HCEC 1CT (cell line): ENCODE data around the gene MYOZ1.
"Not testable (repeated sequence)": the region's sequence is repeated elsewhere in the genome, so short reads cannot be mapped to it uniquely, and the experiment has no call there.

Experiments used
- DNase-seq: peaks from one replicate; pipeline ENCODE4 v3.0.0-alpha.2; 2017

MYOZ1 gene, protein sequence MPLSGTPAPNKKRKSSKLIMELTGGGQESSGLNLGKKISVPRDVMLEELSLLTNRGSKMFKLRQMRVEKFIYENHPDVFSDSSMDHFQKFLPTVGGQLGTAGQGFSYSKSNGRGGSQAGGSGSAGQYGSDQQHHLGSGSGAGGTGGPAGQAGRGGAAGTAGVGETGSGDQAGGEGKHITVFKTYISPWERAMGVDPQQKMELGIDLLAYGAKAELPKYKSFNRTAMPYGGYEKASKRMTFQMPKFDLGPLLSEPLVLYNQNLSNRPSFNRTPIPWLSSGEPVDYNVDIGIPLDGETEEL

DNA sequence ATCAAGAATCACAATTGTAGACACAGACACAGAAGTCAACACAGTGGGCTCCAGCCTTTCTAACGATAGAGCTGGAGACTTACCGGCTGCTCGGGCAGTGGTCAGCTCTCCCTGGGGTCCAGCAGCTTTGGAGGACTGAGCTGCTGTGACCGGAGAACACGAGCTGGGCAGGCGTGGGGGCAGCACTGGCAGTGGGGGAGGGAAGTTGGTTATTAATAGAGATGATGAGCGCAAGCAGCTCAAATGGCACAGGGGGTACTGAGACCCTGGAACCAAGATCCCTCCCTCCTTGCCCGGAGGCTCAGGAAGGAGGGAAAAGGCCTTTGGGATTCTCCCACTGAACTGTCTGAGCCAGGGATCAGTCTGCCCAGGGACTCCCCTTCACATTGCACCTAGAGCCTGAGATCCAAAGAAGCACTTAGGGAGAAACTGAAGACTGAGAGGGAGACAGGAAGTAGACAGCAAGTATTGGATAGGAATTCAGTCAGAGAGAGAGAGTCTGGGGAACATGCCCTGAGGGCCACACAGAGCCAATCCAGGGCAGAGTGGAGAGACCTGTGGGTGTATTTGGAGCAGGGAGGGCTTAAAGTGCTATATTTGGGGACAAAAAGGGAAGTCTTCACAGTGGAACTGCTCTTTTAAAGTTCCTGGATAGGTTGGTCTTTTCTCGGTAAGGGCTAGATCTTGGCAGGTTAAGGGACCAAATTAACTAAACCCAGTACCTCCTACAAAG lies at the start of gene MYOZ1:
MYOZ1 (minus strand) TSS at position 147 of the 733 bp plus-strand sequence. CDS start 1,457 bp downstream, outside the sequence.
- no peak for DNase-seq

DNA sequence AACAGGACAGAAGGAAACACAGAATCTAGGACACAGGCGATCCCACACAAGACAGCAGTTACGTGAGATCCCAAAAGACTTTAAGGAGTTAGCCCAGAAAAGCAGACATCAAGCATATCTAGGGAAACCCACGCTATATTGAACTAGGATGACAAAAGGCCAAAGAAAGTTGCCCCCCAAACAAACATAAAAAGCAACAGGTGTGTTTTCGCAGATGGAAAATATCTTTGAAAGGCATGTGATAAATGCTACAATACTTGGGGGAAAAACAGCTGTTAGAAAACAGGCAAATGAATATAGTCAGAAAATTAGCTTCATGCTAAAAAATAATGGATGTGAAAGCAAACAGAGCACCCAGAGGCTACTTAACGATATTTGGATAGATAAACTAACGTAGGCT lies 49.5 kb upstream of the MYOZ1 start:
- DNase-seq = not testable (repeated sequence)

DNA sequence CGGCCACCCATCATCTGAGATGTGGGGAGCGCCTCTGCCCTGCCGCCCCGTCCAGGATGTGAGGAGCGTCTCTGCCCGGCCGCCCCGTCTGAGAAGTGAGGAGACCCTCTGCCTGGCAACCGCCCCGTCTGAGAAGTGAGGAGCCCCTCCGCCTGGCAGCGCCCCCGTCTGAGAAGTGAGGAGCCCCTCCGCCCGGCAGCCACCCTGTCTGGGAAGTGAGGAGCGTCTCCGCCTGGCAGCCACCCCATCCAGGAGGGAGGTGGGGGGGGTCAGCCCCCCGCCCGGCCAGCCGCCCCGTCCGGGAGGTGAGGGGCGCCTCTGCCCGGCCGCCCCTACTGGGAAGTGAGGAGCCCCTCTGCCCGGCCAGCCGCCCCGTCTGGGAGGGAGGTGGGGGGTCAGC lies 48.3 kb upstream of the MYOZ1 start:
- DNase-seq = not testable (repeated sequence)

DNA sequence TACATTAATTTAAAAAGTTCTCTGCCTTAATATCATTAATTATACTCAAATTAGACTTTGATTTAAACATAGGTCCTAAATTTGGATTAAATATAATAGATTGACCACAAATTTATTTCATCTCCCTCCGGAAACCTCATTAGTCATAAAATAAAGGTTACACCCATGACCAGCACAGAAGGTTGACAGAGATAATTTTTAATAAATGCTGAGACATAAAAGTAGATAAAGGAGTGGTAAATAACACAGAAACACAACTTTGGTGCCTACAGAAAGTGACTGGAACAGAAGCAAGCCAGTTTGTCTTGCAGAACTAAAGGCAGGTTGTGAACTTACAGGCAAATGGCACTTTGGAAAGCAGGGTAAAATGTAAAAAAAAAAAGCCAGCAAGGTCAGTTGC lies 46.4 kb upstream of the MYOZ1 start:
- not testable (repeated sequence) for DNase-seq

DNA sequence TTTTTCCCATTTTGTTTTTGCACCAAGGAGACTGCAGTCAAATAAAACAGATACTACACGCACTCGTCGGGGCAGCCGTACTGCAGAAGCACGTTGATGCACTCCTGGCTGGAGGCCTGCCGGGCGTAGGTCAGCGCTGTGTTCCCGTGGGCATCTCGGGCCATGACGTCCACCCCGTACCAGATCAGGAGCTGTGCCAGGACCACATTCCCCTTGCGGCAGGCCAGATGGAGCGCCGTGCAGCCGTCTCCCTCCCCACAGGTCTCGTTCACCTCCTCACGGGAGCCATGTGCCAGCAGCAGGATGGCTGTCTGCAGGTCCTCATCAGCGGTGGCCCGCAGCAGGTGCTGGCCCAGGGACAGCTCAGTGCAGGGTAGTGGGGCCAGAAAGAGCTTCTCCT lies 33.3 kb upstream of the MYOZ1 start:
- DNase-seq = not testable (repeated sequence)

DNA sequence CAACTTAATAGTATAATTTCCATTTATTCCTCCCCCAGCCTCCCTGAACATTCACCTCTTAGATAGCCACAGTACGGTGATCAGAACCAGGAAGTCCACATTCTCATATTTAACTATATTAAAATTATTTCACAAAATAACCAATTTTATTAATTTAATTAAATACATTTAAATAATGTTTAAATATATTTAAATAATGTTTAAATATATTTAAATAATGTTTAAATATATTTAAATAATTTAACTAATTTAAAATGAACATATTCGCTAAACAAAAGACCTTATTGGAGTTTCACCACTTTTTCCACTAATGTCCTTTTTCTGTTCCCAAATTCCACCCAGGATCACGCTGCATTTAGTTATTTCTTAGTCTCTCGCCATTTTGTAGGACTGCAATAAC lies 27.1 kb upstream of the MYOZ1 start:
- not testable (repeated sequence) for DNase-seq

DNA sequence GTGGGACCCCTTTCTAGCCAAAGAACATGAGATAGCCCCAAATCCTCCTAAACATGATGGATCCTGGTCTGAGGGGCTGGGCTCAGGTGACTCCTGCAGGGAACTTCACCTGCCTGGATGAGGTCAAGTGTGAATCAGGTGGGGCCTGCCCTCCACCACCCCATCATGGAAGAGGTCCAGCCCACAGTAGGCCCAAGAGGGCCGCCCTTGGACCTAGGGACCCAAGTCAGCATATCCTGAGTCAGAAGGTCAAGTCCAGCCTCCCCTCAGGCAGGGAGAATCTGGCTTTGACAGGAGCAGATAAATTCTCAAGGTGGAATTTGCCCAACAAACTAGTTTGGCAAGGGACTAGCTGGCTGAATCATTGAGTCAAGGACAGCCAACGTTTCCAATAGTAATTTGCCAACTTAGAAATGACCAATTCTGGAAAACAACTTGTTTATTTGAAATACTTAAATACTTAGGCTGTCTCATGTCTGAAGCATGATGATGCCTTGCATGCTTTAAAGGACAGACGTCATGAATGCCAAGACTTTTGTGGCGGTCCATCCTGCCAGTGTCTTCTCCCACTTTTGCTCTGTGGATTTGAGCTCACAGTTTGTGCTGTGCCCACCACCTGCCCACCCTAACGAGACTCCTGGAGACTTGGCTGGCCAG lies 25.0 kb upstream of the MYOZ1 start:
- peak; percentile 51 for DNase-seq

DNA sequence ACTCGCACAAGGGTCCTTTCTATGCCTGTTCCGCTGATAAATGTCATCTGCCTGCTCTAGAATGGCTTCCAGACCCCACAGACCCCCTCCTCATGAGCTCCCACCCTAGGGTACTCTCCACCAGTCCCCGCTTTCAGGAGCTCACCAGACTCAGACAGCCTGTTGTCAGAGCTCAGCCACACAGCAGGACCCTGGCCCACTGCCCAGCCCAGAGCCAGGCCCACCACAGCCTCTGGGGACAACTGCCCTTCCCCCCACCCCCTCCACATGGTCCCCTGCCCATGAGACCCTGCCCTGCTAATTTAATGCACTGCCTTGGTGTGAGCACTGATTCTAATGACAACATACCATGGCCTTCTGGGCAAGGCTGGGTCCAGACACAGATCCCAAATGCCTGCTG lies 24.3 kb upstream of the MYOZ1 start:
- DNase-seq = not testable (repeated sequence)

DNA sequence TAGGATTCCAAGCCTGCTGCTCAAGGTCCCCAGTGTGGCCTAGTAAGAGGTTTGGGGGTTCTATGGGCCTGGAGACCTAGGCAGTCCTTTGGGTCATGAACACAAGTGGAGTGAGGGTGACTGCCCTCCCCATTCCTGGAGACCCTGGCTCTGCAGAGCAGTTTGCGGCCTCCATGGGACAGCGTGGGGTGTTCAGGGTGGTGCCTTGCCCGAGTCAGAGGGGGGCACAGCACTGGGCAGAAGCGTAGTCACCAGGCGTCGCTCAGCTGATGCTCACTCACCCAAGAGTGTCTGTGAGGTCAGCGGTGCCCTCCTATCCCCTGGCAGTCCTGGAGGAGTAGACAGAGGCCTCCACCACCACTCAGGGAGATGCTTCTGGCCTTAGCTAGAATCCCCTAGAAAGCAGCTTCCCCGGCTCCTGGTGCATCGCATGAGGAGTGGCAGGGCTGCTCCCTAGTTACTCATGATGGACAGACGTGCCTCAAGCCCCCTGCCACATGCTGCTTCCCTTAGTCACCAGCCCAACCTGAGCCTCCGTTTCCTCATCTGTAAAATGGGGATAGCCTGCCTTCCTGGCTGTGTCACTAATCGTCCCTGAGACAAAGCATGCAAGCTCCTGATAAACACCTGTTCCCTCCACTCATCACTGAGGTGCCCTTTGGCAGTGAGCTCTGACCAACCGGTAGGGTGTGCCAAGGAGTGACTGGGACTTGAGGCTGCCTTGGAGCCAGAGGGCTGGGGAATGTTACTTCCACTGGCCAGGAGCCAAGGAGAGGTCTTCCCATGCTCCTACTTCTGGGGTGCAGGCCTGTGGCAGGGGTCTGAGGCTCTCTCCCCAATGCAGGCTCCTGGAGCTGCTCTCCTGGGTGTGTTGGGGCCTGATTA lies 23.1 kb upstream of the MYOZ1 start:
- DNase-seq = not testable (repeated sequence)

DNA sequence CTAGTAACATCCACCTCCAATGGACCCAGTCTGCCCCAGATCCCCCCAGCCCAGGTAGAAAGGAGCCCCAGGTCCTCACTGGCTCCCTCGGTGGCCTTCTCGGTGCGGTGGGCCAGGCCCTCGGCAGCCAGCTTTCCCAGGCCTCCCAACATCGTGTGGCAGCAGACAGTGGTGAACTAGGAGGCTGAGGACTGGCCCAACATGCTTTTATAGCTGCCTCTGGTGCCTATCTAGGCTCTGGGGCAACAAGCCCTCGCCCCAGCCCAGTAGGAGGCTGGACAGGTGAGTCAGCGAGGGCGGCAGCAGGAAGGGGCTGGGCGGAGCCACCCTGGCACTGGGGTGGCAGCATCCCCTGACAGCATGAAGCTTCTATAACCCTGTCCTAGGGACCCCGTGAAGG lies 22.3 kb upstream of the MYOZ1 start:
- DNase-seq = not testable (repeated sequence)

DNA sequence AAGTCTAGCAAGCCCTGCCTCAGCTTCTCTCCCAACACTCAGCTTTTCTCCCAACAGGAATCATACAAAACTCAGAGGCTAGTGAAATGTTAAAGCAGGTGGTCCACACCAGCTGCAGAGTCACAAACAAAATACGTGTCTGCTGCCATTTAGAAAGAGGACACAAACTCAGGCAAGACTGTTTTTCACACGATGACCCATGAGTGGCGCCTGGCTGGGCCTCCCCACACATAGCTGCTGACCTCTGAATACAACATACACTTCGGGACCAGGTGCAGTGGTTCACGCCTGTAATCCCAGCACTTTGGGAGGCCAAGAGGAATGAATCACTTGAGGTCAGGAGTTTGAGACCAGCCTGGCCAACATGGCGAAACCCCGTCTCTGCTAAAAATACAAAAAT lies 21.4 kb upstream of the MYOZ1 start:
- DNase-seq = not testable (repeated sequence)

DNA sequence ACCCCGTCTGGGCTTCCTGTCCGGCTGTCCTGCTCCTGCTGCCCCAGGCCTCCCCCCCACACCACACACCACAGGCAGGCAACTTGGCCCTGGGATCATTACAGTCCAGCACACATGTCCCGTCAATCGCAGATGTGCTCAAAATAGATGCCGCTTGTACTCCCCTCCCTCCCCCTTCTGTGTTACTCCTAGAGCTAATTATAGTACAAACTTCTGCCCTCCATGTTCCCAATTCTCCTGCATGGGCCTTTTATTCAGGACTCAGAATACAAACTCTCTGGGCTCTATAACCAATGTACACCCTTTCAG lies 14.7 kb upstream of the MYOZ1 start, which contains the start of gene SYNPO2L:
SYNPO2L (minus strand) TSS at position 40 of the 309 bp plus-strand sequence. CDS start 107 bp downstream, outside the sequence.
- DNase-seq = no peak

DNA sequence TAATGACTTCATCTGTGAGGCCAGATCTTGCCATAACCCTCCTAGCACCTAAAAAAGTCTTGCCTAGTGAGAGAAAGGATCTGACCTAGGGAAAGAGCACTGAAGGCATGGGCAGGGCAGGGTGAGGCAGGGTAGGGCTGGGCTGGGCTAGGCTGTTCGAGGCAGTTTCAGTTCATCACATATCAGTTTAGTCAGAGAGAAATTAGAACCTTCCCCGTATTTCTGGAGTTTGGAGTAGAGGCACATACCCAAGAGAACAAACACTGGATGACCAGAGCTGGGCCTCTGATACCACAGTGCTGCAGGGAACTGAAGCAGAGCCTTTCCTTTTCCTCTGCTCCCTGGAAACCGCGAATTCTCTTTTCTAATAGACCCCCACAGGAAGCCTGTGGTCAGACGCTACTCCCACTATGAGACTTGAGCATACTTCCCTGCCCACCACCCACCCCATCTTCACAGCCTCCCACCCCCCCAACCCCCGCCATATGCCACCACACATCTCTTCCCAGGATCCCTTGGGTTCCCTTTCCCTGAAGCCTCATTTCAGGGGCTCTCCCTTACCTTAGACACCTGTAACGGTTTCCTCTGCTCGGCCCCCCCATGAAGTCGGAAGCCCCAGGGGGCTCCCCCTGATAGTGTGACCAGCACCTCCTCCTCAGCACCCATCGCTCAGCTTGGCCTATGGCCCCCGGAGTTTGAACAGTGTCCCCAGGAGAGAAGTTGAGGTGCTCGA lies 14.1 kb upstream of the MYOZ1 start:
- no peak for DNase-seq

DNA sequence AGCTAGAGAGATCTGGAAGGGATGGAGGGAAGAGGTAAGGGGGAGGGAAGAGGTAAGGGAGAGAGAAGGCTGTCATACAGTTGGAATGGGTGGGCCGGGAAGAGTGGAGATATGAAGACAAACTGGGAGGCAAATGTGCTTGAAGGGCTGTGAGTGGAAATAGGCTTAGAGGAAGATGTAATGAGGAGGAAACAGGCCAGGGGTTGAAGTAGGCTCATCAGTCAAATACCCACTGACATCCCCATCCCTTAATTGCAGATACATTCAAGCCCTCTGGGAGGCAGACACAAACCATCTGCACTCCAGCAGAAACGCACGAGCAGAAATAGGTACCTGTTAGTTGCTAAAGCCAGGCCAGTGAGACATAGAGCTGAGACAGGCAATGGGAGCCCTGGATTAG lies 12.4 kb upstream of the MYOZ1 start:
- no peak for DNase-seq

DNA sequence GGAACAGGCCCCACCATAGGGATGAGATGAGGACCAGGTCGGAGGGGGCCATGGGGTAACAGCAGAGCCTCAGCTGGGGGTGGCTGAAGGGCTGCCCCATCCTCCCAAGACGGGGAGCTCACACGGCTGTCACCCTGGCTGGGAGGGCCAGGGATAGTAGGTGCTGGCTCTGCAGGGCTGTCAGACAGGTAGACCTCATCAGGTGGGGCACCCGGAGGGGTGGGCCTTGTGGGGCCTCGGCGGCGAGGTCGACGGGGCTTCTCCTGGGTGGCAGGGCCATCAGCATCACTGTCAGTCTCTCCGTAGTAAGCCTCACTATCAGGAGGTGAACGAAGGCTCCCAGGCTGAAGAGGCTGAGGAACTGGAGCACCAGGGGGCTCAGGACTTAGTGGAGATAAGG lies 11.9 kb upstream of the MYOZ1 start:
- no peak for DNase-seq

DNA sequence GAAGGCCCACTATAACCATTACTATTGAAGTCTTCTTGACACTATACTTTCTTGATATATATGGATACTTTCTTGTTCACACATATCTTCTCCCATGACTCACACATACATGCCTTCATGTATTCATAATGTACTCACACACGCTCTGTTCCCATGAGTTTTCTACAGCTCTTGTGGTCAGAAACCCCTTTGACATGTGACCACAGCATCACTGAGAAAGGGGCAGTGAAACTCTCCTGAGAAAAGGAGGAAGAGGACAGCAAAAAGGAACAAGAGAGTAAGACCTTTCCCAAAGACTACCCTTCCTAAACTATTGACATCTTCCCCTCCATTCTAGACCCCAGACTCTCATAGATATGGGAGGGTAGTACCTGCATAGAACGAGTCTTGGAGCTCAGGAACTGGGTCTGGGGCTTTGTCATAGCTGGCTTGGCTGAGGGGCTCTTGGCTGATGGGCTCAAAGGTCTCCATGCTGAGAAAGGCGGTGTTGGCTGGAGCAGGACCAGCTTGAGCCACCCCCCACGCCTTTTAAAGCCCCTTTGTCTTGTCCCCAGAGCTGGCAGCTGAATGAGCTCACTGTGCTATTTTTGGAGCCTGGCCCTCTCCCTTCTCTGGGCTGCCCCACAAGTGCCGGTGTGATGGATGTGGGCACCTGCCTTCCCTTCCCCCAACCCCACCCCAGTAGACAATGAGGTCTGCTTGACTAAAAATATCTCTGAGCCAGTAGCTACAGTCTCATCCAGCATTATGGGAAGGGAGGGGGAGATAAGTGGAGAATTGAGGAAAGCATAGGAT lies 9.5 kb upstream of the MYOZ1 start:
- DNase-seq = peak; percentile 95

DNA sequence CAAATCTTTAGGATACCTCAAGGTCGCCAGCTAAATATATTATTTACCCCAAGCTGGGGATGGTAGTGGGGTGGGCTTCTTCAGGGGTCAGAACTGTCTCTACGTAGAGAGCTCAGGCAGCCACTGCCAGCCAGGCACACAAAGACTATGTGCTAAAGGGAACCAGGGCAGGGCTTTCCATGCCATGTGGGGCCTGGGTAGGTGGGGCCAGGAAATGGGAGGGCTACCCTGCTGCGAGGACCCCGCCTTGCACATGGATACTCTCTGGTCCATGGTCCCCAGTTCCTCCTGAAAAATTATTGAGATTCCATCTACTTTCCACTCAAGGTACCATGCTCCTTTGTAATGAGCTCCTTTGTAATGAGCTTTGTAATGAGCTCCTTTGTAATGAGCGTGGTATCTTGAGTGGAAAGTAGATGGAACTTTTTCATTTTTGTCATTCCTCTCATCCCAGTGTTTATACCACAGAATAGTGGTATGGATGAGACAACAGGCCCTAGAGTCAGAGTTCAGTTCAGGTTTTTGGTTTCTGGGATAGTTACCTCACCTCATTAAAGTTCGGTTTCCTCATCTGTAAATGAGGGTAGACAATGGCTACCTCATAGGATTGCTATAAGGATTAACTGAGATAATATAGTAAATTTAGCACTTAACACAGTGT lies 8.7 kb upstream of the MYOZ1 start:
- peak; percentile 79 for DNase-seq

DNA sequence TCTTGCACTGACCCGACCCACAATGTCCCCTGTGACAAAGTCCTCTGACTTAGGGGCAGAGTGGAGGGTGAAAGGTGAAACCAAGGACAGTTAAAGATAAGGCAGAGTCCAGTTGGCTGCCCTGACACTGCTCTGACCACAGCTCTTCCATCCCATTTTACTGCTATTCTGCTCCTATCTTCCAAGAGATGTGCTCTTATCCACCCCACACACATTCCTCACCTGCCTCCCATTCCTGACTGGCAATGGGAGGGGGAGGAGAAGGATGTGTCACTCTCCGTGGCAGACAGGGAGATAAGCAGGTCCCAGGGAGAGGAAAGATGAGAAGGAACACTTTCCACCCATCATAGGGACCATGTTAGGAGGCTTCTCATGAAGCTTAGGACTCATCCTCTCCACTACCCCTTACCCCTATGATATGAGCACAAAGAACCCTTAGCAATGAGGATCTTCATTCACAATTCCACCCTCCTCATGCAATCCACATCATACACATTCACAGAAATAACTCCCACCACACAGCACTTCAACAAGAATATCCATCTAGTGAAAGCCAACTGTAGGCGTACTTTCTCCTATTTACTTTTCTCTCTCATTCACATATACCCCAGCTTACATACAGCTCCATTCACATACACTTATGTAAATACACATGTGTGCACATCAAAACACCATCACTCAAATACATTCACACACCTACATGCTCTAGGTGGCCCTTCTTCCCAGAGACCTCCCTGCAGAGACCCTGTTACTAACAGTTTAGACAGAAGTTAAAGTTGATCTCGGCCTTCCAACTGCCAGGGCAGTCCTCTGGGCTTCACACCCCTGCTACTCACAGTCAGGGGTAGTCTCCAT lies 7.9 kb upstream of the MYOZ1 start:
- no peak for DNase-seq

DNA sequence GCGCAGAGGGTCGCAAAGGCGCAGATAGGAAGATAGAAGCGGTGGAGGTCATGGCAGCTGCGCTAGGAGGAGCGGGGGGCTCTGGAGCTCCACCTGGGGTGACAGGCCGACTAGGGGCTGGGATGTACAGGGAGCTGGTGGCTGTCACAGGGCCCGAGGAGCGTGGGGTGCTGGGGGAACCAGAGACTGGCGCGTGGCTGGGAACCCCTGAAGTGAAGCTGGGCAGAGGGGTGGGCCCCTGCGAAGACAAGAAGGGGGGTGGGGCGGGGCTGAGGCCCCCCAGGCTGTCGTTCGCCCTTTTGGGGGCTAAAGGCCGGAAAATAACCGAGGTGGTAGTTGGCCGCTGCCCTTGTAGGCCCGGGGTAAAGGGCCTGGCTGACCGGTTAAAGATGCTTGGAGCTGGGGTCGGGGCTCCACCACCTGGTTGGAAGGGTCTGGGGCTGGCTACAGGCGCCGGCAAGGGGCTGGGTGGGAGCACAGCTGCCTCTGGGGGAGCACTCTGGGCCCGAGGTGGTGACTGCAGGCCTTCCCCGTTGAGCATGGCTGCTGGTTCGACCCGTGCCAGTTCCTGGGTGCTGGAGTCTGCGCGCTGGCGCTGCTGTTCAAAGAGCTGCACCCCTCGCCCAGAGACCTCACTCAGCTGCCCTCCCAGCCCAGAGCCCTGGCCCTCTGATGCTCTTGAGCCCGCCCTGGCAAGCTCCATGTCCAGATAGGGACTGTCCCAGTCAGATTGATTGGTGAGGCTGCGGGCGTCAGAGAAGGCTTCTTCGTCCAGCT lies 6.8 kb upstream of the MYOZ1 start:
- no peak for DNase-seq
